ENCODE measurements around the gene PCDHA6.
"Not testable (repeated sequence)": the region's sequence is repeated elsewhere in the genome, so short reads cannot be mapped to it uniquely, and the experiment has no call there.

The PCDHA6 gene, protein sequence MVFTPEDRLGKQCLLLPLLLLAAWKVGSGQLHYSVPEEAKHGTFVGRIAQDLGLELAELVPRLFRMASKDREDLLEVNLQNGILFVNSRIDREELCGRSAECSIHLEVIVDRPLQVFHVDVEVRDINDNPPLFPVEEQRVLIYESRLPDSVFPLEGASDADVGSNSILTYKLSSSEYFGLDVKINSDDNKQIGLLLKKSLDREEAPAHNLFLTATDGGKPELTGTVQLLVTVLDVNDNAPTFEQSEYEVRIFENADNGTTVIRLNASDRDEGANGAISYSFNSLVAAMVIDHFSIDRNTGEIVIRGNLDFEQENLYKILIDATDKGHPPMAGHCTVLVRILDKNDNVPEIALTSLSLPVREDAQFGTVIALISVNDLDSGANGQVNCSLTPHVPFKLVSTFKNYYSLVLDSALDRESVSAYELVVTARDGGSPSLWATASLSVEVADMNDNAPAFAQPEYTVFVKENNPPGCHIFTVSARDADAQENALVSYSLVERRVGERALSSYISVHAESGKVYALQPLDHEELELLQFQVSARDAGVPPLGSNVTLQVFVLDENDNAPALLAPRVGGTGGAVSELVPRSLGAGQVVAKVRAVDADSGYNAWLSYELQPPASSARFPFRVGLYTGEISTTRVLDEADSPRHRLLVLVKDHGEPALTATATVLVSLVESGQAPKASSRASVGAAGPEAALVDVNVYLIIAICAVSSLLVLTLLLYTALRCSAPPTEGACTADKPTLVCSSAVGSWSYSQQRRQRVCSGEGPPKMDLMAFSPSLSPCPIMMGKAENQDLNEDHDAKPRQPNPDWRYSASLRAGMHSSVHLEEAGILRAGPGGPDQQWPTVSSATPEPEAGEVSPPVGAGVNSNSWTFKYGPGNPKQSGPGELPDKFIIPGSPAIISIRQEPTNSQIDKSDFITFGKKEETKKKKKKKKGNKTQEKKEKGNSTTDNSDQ

DNA sequence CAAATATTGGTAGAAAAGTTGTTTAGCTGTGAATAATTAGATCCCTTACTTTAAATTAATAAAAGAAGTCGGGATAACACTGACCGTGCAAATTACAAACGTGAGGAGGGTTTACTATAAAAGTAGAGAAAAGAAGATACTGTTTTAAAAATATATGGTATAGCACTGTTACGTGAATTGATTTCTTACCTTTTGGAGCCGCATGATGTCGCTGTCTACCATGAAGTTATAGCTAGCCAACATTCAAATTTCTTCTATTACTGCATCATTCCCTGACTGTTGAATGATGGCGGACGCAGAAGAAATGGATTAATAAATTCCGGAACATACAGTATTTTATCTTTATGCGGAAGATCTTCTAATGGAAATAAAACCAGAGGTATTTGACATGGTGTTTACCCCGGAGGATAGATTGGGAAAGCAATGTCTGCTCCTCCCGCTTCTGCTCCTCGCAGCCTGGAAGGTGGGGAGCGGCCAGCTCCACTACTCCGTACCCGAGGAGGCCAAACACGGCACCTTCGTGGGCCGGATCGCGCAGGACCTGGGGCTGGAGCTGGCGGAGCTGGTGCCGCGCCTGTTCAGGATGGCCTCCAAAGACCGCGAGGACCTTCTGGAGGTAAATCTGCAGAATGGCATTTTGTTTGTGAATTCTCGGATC, at the start of gene PCDHA6:
TSS of gene PCDHA6 (plus strand) at position 257 of the 658 bp plus-strand sequence. CDS start at position 389, 132 bp downstream.
- no peak for DNase-seq (ENCODE audit: low read depth in 2 of 3, low spot score in 1 of 3)

DNA sequence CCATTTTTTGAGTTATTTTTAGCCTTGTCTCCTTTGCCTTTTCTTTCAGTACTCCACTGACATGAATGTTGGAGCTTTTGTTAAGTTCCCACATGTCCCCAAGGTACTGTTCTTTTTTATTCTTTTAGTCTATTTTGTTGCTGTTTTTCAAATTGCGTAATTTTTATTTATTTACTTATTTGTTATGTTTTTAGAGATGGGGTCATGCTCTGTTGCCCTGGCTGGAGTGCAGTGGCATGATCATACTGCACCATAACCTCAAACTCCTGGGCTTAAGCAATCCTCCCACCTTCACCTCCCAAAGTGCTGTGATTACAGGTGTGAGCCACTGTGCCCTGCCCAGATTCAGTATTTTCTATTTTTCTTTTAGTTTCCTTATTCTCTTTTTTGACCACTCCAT, 47.2 kb upstream of the PCDHA6 start:
- DNase-seq (ENCODE audit: low read depth in 2 of 3, low spot score in 1 of 3), result no peak

DNA sequence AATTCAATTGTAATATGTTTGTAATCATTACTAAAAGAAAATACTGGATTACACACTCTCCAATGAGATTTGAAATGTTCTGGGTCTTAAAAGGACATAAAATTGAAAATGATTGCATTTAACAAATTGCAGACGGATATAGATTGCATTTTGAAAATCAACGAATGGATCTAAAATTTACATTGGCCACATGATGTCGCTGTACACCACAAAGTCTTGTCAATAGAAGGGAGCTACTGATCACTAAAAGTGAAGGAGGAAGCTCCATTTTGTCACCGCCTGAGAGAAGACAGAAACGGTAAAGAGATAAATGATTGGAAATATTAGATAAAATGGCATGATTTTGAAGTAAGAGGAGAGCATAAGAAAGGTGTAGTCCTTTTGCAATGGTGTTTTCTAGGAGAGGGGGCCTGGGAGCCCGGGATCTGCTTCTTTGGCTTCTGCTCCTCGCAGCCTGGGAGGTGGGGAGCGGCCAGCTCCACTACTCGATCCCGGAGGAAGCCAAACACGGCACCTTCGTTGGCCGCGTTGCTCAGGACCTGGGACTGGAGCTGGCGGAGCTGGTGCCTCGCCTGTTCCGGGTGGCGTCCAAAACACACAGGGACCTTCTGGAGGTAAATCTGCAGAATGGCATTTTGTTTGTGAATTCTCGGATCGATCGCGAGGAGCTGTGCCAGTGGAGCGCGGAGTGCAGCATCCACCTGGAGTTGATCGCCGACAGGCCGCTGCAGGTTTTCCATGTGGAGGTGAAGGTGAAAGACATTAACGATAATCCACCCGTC, 41.7 kb upstream of the PCDHA6 start, which contains the start of gene PCDHA1:
TSS of gene PCDHA1 (plus strand) at position 236 of the 782 bp plus-strand sequence.
- DNase-seq (ENCODE audit: low read depth in 2 of 3, low spot score in 1 of 3), result no peak

- not testable (repeated sequence) for DNase-seq (ENCODE audit: low read depth in 2 of 3, low spot score in 1 of 3)
Measured at GRCh38 chr5:140787422-140787821, 40.3 kb upstream of the PCDHA6 start.

GRCh38 chr5:140787849-140788504, 39.8 kb upstream of the PCDHA6 start:
- DNase-seq (ENCODE audit: low read depth in 2 of 3, low spot score in 1 of 3), result not testable (repeated sequence)

DNA sequence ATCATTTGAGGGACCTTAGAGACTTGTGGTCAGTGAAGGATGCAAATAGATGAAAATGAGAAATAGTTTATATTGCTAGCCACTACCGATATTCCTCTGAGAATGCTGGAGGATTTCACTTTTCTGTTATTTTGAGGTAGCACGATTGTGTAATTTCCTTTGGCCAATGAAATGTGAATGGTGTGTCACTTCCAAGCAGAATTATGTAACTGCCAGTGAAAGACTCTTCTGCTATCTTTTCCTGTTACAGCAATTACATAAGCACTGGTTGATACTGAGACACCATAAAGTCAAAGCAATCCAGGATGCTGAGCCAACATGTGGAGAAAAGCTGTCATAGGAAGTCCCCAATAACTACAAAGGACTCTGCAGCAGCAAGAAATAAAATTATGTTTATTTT, 36.7 kb upstream of the PCDHA6 start:
- no peak for DNase-seq (ENCODE audit: low read depth in 2 of 3, low spot score in 1 of 3)

DNA sequence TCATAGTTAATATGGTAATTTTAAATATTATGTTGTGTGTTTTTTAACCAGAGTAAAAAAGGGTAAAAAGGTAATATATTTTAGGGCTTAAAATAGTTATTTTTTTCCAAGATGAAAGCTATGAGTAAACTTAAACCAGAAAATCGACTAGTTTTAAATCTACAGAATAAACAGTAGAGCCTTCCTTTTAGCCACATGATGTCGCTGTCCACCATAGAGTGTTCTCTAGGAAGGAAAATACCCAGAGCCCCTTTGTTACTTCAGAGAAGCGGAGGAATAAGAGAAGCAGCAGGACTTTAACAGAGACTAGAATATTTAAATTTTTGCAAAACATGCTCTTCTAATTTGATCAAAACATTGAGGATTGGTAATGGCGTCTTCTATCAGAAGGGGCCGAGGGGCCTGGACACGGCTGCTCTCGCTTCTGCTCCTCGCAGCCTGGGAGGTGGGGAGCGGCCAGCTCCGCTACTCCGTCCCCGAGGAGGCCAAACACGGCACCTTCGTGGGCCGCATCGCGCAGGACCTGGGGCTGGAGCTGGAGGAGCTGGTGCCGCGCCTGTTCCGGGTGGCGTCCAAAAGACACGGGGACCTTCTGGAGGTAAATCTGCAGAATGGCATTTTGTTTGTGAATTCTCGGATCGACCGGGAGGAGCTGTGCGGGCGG, 33.0 kb upstream of the PCDHA6 start, which contains the start of gene PCDHA2:
TSS of gene PCDHA2 (plus strand) at position 258 of the 664 bp plus-strand sequence.
- DNase-seq (ENCODE audit: low read depth in 2 of 3, low spot score in 1 of 3), result no peak

DNA sequence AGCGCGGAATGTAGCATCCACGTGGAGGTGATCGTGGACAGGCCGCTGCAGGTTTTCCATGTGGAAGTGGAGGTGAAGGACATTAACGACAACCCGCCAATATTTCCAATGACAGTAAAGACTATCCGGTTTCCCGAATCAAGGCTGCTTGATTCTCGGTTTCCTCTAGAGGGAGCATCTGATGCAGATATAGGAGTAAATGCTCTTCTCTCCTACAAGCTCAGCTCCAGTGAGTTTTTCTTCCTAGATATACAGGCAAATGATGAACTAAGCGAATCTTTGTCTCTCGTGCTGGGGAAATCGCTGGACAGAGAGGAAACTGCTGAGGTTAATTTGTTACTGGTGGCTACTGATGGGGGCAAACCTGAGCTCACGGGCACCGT, 32.5 kb upstream of the PCDHA6 start:
- no peak for DNase-seq (ENCODE audit: low read depth in 2 of 3, low spot score in 1 of 3)

DNA sequence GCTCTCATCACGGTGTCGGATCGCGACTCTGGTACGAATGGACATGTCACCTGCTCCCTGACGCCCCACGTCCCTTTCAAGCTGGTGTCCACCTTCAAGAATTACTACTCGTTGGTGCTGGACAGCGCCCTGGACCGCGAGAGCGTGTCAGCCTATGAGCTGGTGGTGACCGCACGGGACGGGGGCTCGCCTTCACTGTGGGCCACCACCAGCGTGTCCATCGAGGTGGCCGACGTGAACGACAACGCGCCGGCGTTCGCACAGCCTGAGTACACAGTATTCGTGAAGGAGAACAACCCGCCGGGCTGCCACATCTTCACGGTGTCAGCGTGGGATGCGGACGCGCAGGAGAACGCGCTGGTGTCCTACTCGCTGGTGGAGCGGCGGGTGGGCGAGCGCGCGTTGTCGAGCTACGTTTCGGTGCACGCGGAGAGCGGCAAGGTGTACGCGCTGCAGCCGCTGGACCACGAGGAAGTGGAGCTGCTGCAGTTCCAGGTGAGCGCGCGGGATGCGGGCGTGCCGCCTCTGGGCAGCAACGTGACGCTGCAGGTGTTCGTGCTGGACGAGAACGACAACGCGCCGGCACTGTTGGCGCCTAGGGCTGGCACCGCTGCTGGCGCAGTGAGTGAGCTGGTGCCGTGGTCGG, 31.6 kb upstream of the PCDHA6 start:
- not testable (repeated sequence) for DNase-seq (ENCODE audit: low read depth in 2 of 3, low spot score in 1 of 3)

- no peak for DNase-seq (ENCODE audit: low read depth in 2 of 3, low spot score in 1 of 3)
Measured at GRCh38 chr5:140796718-140797095, 31.1 kb upstream of the PCDHA6 start.

DNA sequence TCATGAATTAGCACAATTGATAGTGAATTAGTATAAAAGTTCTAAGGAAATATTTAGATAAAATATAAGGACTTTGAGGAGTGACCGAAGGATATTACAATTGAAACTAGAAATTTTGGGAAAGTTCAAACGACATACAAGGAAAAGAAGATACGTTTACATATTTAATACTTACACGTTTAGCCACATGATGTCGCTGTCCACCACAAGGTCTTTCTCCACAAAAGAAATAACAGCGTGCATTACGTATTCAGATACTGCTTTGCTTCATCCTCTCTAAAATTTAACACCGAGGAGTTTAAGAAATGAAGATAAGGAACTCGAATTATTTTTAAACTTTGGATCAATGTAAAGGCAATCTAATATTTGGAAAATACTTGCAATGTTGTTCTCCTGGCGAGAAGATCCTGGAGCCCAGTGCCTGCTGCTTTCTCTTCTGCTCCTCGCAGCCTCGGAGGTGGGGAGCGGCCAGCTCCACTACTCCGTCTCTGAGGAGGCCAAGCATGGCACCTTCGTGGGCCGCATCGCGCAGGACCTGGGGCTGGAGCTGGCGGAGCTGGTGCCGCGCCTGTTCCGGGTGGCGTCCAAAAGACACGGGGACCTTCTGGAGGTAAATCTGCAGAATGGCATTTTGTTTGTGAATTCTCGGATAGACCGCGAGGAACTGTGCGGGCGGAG, 26.8 kb upstream of the PCDHA6 start, which contains the start of gene PCDHA3:
TSS of gene PCDHA3 (plus strand) at position 242 of the 678 bp plus-strand sequence.
- no peak for DNase-seq (ENCODE audit: low read depth in 2 of 3, low spot score in 1 of 3)

DNA sequence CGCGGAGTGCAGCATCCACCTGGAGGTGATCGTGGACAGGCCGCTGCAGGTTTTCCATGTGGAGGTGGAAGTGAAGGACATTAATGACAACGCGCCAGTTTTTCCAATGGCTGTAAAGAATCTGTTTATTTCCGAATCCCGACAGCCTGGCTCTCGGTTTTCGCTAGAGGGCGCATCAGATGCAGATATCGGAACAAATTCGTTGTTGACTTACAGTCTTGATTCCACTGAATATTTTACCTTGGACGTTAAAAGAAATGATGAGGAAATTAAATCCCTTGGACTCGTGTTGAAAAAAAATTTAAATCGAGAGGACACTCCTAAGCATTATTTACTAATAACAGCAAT, 26.3 kb upstream of the PCDHA6 start:
- DNase-seq (ENCODE audit: low read depth in 2 of 3, low spot score in 1 of 3), result no peak

GRCh38 chr5:140802381-140802780, 25.4 kb upstream of the PCDHA6 start:
- not testable (repeated sequence) for DNase-seq (ENCODE audit: low read depth in 2 of 3, low spot score in 1 of 3)

GRCh38 chr5:140802781-140803271, 24.9 kb upstream of the PCDHA6 start:
- no peak for DNase-seq (ENCODE audit: low read depth in 2 of 3, low spot score in 1 of 3)

- no peak for DNase-seq (ENCODE audit: low read depth in 2 of 3, low spot score in 1 of 3)
Measured at GRCh38 chr5:140806834-140807775, 20.7 kb upstream of the PCDHA6 start, which contains the start of gene PCDHA4. Gene PCDHA4, plus strand, starts transcription at chr5:140807068.

DNA sequence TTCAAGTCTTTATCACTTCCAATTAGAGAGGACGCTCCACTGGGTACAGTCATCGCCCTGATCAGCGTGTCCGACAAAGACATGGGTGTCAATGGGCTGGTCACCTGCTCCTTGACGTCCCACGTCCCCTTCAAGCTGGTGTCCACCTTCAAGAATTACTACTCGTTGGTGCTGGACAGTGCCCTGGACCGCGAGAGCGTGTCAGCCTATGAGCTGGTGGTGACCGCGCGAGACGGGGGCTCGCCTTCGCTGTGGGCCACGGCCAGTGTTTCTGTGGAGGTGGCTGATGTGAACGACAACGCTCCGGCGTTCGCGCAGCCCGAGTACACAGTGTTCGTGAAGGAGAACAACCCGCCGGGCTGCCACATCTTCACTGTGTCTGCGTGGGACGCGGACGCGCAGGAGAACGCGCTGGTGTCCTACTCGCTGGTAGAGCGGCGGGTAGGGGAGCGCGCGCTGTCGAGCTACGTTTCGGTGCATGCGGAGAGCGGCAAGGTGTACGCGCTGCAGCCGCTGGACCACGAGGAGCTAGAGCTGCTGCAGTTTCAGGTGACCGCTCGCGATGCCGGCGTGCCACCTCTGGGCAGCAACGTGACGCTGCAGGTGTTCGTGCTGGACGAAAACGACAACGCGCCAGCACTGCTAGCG, 19.4 kb upstream of the PCDHA6 start:
- DNase-seq (ENCODE audit: low read depth in 2 of 3, low spot score in 1 of 3), result not testable (repeated sequence)
